ENCODE measurements around the gene ZNF407.

DNA sequence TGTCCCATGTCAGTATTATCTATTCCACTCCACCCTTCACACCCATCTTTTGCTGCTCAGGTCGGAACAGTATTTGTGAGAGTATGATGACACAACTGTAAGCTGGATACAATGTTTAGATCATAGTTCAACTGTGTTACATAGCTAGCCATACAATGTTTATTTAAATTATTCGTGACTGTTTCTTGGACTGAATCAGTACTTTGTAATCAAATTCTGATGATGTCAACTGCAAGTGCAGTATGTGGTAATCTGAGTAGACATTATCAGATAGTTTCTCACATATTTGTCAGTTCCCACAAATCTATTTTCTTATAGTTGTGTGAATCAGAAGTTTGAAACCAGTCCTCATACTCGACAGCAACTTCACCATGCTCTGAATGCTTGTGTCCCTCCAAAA is 177.6 kb downstream of the ZNF407 start:
- TF ChIP-seq RAD21 (IDR thresholded peaks at IDR 0.05) (no peak), YY1 (IDR thresholded peaks at IDR 0.05) (no peak), HNF4G (IDR thresholded peaks at IDR 0.05) (no peak), EGR1 (IDR thresholded peaks at IDR 0.05; ENCODE audit: low read depth in 2 of 2) (no peak)
- TF ChIP-seq, protein P1, sequence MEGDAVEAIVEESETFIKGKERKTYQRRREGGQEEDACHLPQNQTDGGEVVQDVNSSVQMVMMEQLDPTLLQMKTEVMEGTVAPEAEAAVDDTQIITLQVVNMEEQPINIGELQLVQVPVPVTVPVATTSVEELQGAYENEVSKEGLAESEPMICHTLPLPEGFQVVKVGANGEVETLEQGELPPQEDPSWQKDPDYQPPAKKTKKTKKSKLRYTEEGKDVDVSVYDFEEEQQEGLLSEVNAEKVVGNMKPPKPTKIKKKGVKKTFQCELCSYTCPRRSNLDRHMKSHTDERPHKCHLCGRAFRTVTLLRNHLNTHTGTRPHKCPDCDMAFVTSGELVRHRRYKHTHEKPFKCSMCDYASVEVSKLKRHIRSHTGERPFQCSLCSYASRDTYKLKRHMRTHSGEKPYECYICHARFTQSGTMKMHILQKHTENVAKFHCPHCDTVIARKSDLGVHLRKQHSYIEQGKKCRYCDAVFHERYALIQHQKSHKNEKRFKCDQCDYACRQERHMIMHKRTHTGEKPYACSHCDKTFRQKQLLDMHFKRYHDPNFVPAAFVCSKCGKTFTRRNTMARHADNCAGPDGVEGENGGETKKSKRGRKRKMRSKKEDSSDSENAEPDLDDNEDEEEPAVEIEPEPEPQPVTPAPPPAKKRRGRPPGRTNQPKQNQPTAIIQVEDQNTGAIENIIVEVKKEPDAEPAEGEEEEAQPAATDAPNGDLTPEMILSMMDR (IDR thresholded peaks at IDR 0.05; ENCODE audit: low read depth, low read length, missing input control), result no peak
- TF ChIP-seq, protein P2, sequence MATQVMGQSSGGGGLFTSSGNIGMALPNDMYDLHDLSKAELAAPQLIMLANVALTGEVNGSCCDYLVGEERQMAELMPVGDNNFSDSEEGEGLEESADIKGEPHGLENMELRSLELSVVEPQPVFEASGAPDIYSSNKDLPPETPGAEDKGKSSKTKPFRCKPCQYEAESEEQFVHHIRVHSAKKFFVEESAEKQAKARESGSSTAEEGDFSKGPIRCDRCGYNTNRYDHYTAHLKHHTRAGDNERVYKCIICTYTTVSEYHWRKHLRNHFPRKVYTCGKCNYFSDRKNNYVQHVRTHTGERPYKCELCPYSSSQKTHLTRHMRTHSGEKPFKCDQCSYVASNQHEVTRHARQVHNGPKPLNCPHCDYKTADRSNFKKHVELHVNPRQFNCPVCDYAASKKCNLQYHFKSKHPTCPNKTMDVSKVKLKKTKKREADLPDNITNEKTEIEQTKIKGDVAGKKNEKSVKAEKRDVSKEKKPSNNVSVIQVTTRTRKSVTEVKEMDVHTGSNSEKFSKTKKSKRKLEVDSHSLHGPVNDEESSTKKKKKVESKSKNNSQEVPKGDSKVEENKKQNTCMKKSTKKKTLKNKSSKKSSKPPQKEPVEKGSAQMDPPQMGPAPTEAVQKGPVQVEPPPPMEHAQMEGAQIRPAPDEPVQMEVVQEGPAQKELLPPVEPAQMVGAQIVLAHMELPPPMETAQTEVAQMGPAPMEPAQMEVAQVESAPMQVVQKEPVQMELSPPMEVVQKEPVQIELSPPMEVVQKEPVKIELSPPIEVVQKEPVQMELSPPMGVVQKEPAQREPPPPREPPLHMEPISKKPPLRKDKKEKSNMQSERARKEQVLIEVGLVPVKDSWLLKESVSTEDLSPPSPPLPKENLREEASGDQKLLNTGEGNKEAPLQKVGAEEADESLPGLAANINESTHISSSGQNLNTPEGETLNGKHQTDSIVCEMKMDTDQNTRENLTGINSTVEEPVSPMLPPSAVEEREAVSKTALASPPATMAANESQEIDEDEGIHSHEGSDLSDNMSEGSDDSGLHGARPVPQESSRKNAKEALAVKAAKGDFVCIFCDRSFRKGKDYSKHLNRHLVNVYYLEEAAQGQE (IDR thresholded peaks at IDR 0.05), result no peak
- TF ChIP-seq, protein P3, sequence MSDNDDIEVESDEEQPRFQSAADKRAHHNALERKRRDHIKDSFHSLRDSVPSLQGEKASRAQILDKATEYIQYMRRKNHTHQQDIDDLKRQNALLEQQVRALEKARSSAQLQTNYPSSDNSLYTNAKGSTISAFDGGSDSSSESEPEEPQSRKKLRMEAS (IDR thresholded peaks at IDR 0.05), result no peak
